ENCODE results near the gene SIPA1L3.
A peak's percentile ranks its signal among the peaks of the same experiment; 100 is the strongest.
"Not testable (repeated sequence)": the region's sequence is repeated elsewhere in the genome, so short reads cannot be mapped to it uniquely, and the experiment has no call there.

The SIPA1L3 gene

GRCh38 chr19:37906869-37907734 is at the start of gene SIPA1L3:
TSS of gene SIPA1L3 (plus strand) at chr19:37907208. CDS start at chr19:38081566, 174,358 bp downstream.
- peak within 1 kb of the TSS; percentile 74 for H3K4me3 ChIP-seq (ENCODE audit: low read length)
- TF ChIP-seq ZNF274 (IDR thresholded peaks at IDR 0.05; ENCODE audit: low read depth, low read length): no peak

GRCh38 chr19:37864501-37864900 is 42.5 kb upstream of the SIPA1L3 start:
- no peak for TF ChIP-seq ZNF274 (IDR thresholded peaks at IDR 0.05; ENCODE audit: low read depth, low read length)
- H3K4me3 ChIP-seq (ENCODE audit: low read length): no peak overlapping the region

GRCh38 chr19:37865930-37866329 is 41.1 kb upstream of the SIPA1L3 start:
- H3K4me3 ChIP-seq (ENCODE audit: low read length): not testable (repeated sequence)

- no peak overlapping the region for H3K4me3 ChIP-seq (ENCODE audit: low read length)
- TF ChIP-seq ZNF274 (IDR thresholded peaks at IDR 0.05; ENCODE audit: low read depth, low read length): no peak
Observed at GRCh38 chr19:37867831-37868230, 39.2 kb upstream of the SIPA1L3 start.

GRCh38 chr19:37869766-37870340 is 37.2 kb upstream of the SIPA1L3 start:
- TF ChIP-seq ZNF274 (IDR thresholded peaks at IDR 0.05; ENCODE audit: low read depth, low read length): no peak
- no peak overlapping the region for H3K4me3 ChIP-seq (ENCODE audit: low read length)

GRCh38 chr19:37872383-37872782 is 34.6 kb upstream of the SIPA1L3 start:
- no peak overlapping the region for H3K4me3 ChIP-seq (ENCODE audit: low read length)
- no peak for TF ChIP-seq ZNF274 (IDR thresholded peaks at IDR 0.05; ENCODE audit: low read depth, low read length)

GRCh38 chr19:37874784-37875183 is 32.2 kb upstream of the SIPA1L3 start:
- H3K4me3 ChIP-seq (ENCODE audit: low read length): no peak overlapping the region
- no peak for TF ChIP-seq ZNF274 (IDR thresholded peaks at IDR 0.05; ENCODE audit: low read depth, low read length)

- no peak overlapping the region for H3K4me3 ChIP-seq (ENCODE audit: low read length)
- no peak for TF ChIP-seq ZNF274 (IDR thresholded peaks at IDR 0.05; ENCODE audit: low read depth, low read length)
Observed at GRCh38 chr19:37876032-37876431, 31.0 kb upstream of the SIPA1L3 start.

- no peak overlapping the region for H3K4me3 ChIP-seq (ENCODE audit: low read length)
- TF ChIP-seq ZNF274 (IDR thresholded peaks at IDR 0.05; ENCODE audit: low read depth, low read length): no peak
Observed at GRCh38 chr19:37877147-37877546, 29.9 kb upstream of the SIPA1L3 start.

GRCh38 chr19:37885392-37885791 is 21.6 kb upstream of the SIPA1L3 start:
- TF ChIP-seq ZNF274 (IDR thresholded peaks at IDR 0.05; ENCODE audit: low read depth, low read length): no peak
- H3K4me3 ChIP-seq (ENCODE audit: low read length): no peak overlapping the region

GRCh38 chr19:37886571-37886970 is 20.4 kb upstream of the SIPA1L3 start:
- no peak overlapping the region for H3K4me3 ChIP-seq (ENCODE audit: low read length)
- no peak for TF ChIP-seq ZNF274 (IDR thresholded peaks at IDR 0.05; ENCODE audit: low read depth, low read length)

- H3K4me3 ChIP-seq (ENCODE audit: low read length): no peak overlapping the region
- TF ChIP-seq ZNF274 (IDR thresholded peaks at IDR 0.05; ENCODE audit: low read depth, low read length): no peak
Observed at GRCh38 chr19:37893845-37894575, 13.0 kb upstream of the SIPA1L3 start.

GRCh38 chr19:37896180-37896579 is 10.8 kb upstream of the SIPA1L3 start:
- H3K4me3 ChIP-seq (ENCODE audit: low read length): no peak overlapping the region

GRCh38 chr19:37899453-37899852 is 7.6 kb upstream of the SIPA1L3 start:
- no peak for TF ChIP-seq ZNF274 (IDR thresholded peaks at IDR 0.05; ENCODE audit: low read depth, low read length)
- H3K4me3 ChIP-seq (ENCODE audit: low read length): no peak overlapping the region

More at GRCh38 chr19:37896180-37896579, 10.8 kb upstream of the SIPA1L3 start:
- no peak for TF ChIP-seq ZNF274 (IDR thresholded peaks at IDR 0.05; ENCODE audit: low read depth, low read length)

- no peak for TF ChIP-seq ZNF274 (IDR thresholded peaks at IDR 0.05; ENCODE audit: low read depth, low read length)
- H3K4me3 ChIP-seq (ENCODE audit: low read length): no peak overlapping the region
Observed at GRCh38 chr19:37899966-37900365, 7.0 kb upstream of the SIPA1L3 start.
